ENCODE measurements around the gene HOXB8. TPM values are rescaled to one million over a fixed set of nuclear protein-coding genes. Genes with fewer than 3 reads are reported as not detected.

HOXB8 gene
- total RNA-seq, 1 donor from 2014 or later, result not detected

- H3K9me3 ChIP-seq (ENCODE audit: insufficient read depth, low read depth, low read length), result peaks cover 10% of the 10 kb centered on the region
- H3K36me3 Mint-ChIP-seq (ENCODE audit: low read depth, unreplicated experiment), result peaks cover 4% of the 10 kb centered on the region
- H4K20me1 ChIP-seq (ENCODE audit: insufficient read depth, low read length), result no peaks in the 10 kb centered on the region
- H3K79me2 ChIP-seq (ENCODE audit: insufficient read depth, low read length), result no peaks in the 10 kb centered on the region
- no peak overlapping the region for H2AFZ ChIP-seq (ENCODE audit: low read depth, low read length)
- TF ChIP-seq EZH2 (IDR thresholded peaks at IDR 0.05; ENCODE audit: insufficient read depth, low read length), result no peak
- TF ChIP-seq, protein P1, sequence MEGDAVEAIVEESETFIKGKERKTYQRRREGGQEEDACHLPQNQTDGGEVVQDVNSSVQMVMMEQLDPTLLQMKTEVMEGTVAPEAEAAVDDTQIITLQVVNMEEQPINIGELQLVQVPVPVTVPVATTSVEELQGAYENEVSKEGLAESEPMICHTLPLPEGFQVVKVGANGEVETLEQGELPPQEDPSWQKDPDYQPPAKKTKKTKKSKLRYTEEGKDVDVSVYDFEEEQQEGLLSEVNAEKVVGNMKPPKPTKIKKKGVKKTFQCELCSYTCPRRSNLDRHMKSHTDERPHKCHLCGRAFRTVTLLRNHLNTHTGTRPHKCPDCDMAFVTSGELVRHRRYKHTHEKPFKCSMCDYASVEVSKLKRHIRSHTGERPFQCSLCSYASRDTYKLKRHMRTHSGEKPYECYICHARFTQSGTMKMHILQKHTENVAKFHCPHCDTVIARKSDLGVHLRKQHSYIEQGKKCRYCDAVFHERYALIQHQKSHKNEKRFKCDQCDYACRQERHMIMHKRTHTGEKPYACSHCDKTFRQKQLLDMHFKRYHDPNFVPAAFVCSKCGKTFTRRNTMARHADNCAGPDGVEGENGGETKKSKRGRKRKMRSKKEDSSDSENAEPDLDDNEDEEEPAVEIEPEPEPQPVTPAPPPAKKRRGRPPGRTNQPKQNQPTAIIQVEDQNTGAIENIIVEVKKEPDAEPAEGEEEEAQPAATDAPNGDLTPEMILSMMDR (IDR thresholded peaks at IDR 0.05; ENCODE audit: insufficient read depth, low read depth, low read length), result no peak
- no peak overlapping the region for H3K27ac ChIP-seq (ENCODE audit: low read depth, low read length)
- FAIRE-seq (no peak), DNase-seq (ENCODE audit: low read depth) (no peak)
- no peaks in the 10 kb centered on the region for H3K36me3 ChIP-seq (ENCODE audit: insufficient read depth, low read length)
- H3K4me3 Mint-ChIP-seq (ENCODE audit: unreplicated experiment), result no peak overlapping the region
- H3K27me3 ChIP-seq (ENCODE audit: insufficient read depth, low read length), result peaks cover 89% of the 10 kb centered on the region
- H3K4me3 ChIP-seq (ENCODE audit: insufficient read depth, low read depth, low read length), result no peak overlapping the region
- no peak overlapping the region for H3K9ac ChIP-seq (ENCODE audit: low read length)
- H3K4me1 Mint-ChIP-seq (ENCODE audit: low read depth, unreplicated experiment), result no peaks in the 10 kb centered on the region
- no peaks in the 10 kb centered on the region for H3K4me1 ChIP-seq (ENCODE audit: insufficient read depth, low read length)
- H3K4me2 ChIP-seq (ENCODE audit: low read length), result no peak overlapping the region
- no peak overlapping the region for H3K27ac Mint-ChIP-seq (ENCODE audit: unreplicated experiment)
- H3K27me3 Mint-ChIP-seq (ENCODE audit: low read depth, unreplicated experiment), result peaks cover 90% of the 10 kb centered on the region
- peaks cover 16% of the 10 kb centered on the region for H3K9me3 Mint-ChIP-seq (ENCODE audit: unreplicated experiment)
Observed at GRCh38 chr17:48644159-48644558, 29.1 kb upstream of the HOXB8 start.

GRCh38 chr17:48643697-48644012 lies 28.6 kb upstream of the HOXB8 start:
- FAIRE-seq (no peak), DNase-seq (ENCODE audit: low read depth) (no peak)
- no peak overlapping the region for H3K4me2 ChIP-seq (ENCODE audit: low read length)
- peaks cover 90% of the 10 kb centered on the region for H3K27me3 Mint-ChIP-seq (ENCODE audit: low read depth, unreplicated experiment)
- no peaks in the 10 kb centered on the region for H4K20me1 ChIP-seq (ENCODE audit: insufficient read depth, low read length)
- peaks cover 92% of the 10 kb centered on the region for H3K27me3 ChIP-seq (ENCODE audit: insufficient read depth, low read length)
- H3K4me1 ChIP-seq (ENCODE audit: insufficient read depth, low read length), result no peaks in the 10 kb centered on the region
- H3K4me3 ChIP-seq (ENCODE audit: insufficient read depth, low read depth, low read length), result no peak overlapping the region
- H3K36me3 Mint-ChIP-seq (ENCODE audit: low read depth, unreplicated experiment), result peaks cover 4% of the 10 kb centered on the region
- peaks cover 16% of the 10 kb centered on the region for H3K9me3 Mint-ChIP-seq (ENCODE audit: unreplicated experiment)
- no peaks in the 10 kb centered on the region for H3K4me1 Mint-ChIP-seq (ENCODE audit: low read depth, unreplicated experiment)
- H3K4me3 Mint-ChIP-seq (ENCODE audit: unreplicated experiment), result no peak overlapping the region
- H3K36me3 ChIP-seq (ENCODE audit: insufficient read depth, low read length), result no peaks in the 10 kb centered on the region
- no peak overlapping the region for H3K27ac Mint-ChIP-seq (ENCODE audit: unreplicated experiment)
- no peak for TF ChIP-seq EZH2 (IDR thresholded peaks at IDR 0.05; ENCODE audit: insufficient read depth, low read length)
- TF ChIP-seq, protein P1 (IDR thresholded peaks at IDR 0.05; ENCODE audit: insufficient read depth, low read depth, low read length), result no peak
- peaks cover 10% of the 10 kb centered on the region for H3K9me3 ChIP-seq (ENCODE audit: insufficient read depth, low read depth, low read length)
- no peak overlapping the region for H3K27ac ChIP-seq (ENCODE audit: low read depth, low read length)
- no peaks in the 10 kb centered on the region for H3K79me2 ChIP-seq (ENCODE audit: insufficient read depth, low read length)
- H3K9ac ChIP-seq (ENCODE audit: low read length), result no peak overlapping the region
- no peak overlapping the region for H2AFZ ChIP-seq (ENCODE audit: low read depth, low read length)

- Histone ChIP-seq H3K4me1 (ENCODE audit: insufficient read depth, low read length) (no peaks in the 10 kb centered on the region), H3K9me3 (ENCODE audit: insufficient read depth, low read depth, low read length) (peaks cover 10% of the 10 kb centered on the region), H3K27me3 (ENCODE audit: insufficient read depth, low read length) (peaks cover 93% of the 10 kb centered on the region), H3K4me2 (ENCODE audit: low read length) (no peak overlapping the region), H3K27ac (ENCODE audit: low read depth, low read length) (no peak overlapping the region), H3K79me2 (ENCODE audit: insufficient read depth, low read length) (no peaks in the 10 kb centered on the region), H3K9ac (ENCODE audit: low read length) (no peak overlapping the region), H3K4me3 (ENCODE audit: insufficient read depth, low read depth, low read length) (no peak overlapping the region), H4K20me1 (ENCODE audit: insufficient read depth, low read length) (no peaks in the 10 kb centered on the region), H3K36me3 (ENCODE audit: insufficient read depth, low read length) (no peaks in the 10 kb centered on the region), H2AFZ (ENCODE audit: low read depth, low read length) (no peak overlapping the region)
- no peak overlapping the region for H3K27ac Mint-ChIP-seq (ENCODE audit: unreplicated experiment)
- TF ChIP-seq, protein P1 (IDR thresholded peaks at IDR 0.05; ENCODE audit: insufficient read depth, low read depth, low read length), result no peak
- no peak for TF ChIP-seq EZH2 (IDR thresholded peaks at IDR 0.05; ENCODE audit: insufficient read depth, low read length)
- no peak for FAIRE-seq
- no peak for DNase-seq (ENCODE audit: low read depth)
- peaks cover 90% of the 10 kb centered on the region for H3K27me3 Mint-ChIP-seq (ENCODE audit: low read depth, unreplicated experiment)
- no peak overlapping the region for H3K4me3 Mint-ChIP-seq (ENCODE audit: unreplicated experiment)
- peaks cover 16% of the 10 kb centered on the region for H3K9me3 Mint-ChIP-seq (ENCODE audit: unreplicated experiment)
- peaks cover 4% of the 10 kb centered on the region for H3K36me3 Mint-ChIP-seq (ENCODE audit: low read depth, unreplicated experiment)
- no peaks in the 10 kb centered on the region for H3K4me1 Mint-ChIP-seq (ENCODE audit: low read depth, unreplicated experiment)
Observed at GRCh38 chr17:48642843-48643696, 28.0 kb upstream of the HOXB8 start.

Data from astrocyte (in vitro differentiated cells and primary cell).